Measurements from ENCODE around the gene XXYLT1.
"Not testable (repeated sequence)": the region's sequence is repeated elsewhere in the genome, so short reads cannot be mapped to it uniquely, and the experiment has no call there.

The XXYLT1 gene

DNA sequence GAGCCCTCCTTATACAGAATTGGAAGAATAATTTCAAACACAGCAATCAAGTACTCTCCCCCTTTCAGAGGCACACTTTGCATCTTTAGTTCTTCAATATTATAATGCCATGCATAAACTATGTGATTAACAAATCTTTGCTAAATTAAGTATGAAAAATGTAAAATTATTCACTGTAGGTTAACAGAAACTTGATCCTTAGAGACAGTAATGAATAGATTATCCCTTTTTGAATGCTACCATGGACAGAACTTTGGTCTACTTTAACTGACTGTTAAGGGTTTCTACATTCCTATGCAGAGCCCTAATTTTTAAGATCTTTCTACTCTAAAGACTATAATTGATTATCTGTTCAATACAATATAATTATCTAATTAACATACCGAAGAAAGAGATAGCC, 25.7 kb upstream of the XXYLT1 start:
- H3K4me3 ChIP-seq (ENCODE audit: control insufficient read depth, low read depth, low read length), result no peak overlapping the region
- no peak for DNase-seq (ENCODE audit: low read depth)
- TF ChIP-seq, protein P1, sequence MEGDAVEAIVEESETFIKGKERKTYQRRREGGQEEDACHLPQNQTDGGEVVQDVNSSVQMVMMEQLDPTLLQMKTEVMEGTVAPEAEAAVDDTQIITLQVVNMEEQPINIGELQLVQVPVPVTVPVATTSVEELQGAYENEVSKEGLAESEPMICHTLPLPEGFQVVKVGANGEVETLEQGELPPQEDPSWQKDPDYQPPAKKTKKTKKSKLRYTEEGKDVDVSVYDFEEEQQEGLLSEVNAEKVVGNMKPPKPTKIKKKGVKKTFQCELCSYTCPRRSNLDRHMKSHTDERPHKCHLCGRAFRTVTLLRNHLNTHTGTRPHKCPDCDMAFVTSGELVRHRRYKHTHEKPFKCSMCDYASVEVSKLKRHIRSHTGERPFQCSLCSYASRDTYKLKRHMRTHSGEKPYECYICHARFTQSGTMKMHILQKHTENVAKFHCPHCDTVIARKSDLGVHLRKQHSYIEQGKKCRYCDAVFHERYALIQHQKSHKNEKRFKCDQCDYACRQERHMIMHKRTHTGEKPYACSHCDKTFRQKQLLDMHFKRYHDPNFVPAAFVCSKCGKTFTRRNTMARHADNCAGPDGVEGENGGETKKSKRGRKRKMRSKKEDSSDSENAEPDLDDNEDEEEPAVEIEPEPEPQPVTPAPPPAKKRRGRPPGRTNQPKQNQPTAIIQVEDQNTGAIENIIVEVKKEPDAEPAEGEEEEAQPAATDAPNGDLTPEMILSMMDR (conservative IDR thresholded peaks at IDR 0.05; ENCODE audit: control insufficient read depth, insufficient read depth, low read depth, low read length), result no peak

DNA sequence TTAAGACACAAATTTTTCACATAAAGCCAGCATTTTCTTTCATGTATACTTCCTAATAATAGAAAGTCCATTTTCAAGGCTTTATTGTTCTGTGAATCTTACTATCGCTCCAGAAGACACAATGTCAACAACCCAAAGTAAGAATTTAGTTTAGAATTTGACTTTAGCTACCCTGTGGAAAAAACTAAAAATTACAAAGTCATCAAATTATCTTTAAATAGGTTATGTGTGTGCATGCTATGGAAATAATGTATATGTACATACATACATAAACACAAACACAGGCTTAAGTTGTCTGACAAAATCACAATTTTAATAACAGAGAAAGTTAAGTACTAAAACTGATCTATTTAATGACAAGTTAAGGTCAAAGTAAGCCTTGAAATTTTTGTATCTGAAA, 20.2 kb upstream of the XXYLT1 start:
- TF ChIP-seq, protein P1 (conservative IDR thresholded peaks at IDR 0.05; ENCODE audit: control insufficient read depth, insufficient read depth, low read depth, low read length), result no peak
- DNase-seq (ENCODE audit: low read depth), result no peak
- no peak overlapping the region for H3K4me3 ChIP-seq (ENCODE audit: control insufficient read depth, low read depth, low read length)

DNA sequence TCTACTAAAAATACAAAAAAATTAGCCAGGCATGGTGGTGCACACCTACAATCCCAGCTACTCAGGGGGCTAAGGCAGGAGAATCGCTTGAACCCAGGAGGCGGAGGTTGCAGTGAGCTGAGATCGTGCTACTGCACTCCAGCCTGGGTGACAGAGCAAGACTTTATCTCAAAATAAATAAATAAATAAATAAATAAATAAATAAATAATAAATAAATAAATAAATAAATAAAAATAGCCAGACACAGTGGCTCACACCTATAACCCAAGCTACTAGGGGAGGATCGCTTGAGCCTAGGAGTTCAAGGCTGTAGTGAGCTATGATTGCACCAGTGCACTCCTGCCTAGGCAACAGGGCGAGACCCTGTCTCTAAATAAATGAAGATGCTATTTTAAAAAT, 19.7 kb upstream of the XXYLT1 start:
- not testable (repeated sequence) for H3K4me3 ChIP-seq (ENCODE audit: control insufficient read depth, low read depth, low read length); DNase-seq (ENCODE audit: low read depth)

DNA sequence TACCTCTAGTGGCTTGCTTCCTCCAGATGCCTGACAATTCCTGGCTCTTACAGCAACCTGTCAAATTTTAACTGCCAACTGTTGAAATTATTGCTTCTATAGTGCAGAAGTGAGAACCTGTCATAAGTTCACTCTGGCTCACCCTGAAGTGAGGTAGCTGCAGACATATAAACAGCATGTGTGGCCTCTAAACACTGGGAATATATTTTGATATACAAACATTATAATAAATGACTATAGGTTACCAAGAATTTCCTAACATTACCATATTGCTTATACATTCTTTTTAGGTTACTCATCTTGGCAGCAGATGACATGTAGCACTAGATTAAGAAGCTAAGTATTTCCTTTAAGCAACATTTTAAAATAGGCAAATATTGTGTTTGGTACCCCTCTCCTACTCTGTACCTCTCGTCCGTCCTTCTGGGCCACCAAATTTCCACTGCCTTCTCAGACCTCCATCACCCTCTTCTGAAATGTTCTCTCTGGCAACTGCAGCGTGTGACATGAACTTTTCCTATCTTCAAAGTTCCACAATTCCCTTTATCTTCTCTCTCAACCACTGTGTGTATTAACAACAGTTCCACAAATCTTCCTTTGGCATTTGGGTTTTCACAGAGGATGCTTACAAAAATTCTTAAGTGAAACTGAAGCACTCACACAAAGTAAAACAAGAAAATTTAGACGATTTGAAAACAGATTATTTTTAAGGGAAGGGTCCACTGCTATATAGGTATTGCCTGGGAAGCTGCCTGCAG, 15.3 kb upstream of the XXYLT1 start:
- TF ChIP-seq, protein P1 (conservative IDR thresholded peaks at IDR 0.05; ENCODE audit: control insufficient read depth, insufficient read depth, low read depth, low read length), result no peak
- no peak overlapping the region for H3K4me3 ChIP-seq (ENCODE audit: control insufficient read depth, low read depth, low read length)
- DNase-seq (ENCODE audit: low read depth), result peak; percentile 62

DNA sequence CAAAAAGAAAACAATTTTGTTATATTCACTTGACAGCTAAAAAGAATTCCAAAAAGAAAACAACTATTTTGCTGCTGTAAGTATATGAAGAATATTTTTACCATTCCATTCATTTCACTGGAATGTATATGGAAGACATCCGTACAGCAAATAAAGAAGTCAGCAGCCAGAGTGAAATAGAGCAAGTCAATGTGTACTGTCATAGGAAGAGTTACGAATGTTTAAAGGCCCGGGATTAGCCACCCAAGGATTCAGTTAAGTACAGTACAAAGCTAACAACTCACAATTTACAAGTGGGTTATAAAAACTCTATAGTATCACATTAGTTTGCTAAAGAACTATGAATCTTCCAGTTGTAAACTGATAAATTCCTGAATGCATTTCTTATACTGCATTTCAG, 14.4 kb upstream of the XXYLT1 start:
- DNase-seq (ENCODE audit: low read depth), result no peak

DNA sequence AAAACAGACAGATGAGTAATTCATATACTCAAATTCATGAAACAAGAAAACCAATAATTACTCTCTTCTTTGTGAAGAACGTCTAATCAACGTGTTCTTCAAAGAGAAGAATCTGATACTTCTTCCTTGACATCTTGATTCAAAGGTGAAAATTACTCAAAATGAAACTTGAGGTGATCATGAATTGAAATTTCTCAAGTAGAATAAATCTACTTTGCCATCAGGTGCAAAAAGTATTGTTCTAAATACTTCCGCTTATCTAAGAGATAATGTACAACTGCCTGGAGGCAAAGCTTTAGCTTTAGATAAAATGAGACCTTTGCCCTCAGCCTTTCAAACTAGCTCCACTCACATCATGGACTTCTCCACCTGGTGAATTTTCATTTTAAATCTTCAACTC, 13.9 kb upstream of the XXYLT1 start:
- TF ChIP-seq, protein P1 (conservative IDR thresholded peaks at IDR 0.05; ENCODE audit: control insufficient read depth, insufficient read depth, low read depth, low read length), result no peak
- H3K4me3 ChIP-seq (ENCODE audit: control insufficient read depth, low read depth, low read length), result no peak overlapping the region
- no peak for DNase-seq (ENCODE audit: low read depth)

More for the DNA sequence above, 14.4 kb upstream of the XXYLT1 start:
- no peak overlapping the region for H3K4me3 ChIP-seq (ENCODE audit: control insufficient read depth, low read depth, low read length)
- TF ChIP-seq, protein P1 (conservative IDR thresholded peaks at IDR 0.05; ENCODE audit: control insufficient read depth, insufficient read depth, low read depth, low read length), result no peak

DNA sequence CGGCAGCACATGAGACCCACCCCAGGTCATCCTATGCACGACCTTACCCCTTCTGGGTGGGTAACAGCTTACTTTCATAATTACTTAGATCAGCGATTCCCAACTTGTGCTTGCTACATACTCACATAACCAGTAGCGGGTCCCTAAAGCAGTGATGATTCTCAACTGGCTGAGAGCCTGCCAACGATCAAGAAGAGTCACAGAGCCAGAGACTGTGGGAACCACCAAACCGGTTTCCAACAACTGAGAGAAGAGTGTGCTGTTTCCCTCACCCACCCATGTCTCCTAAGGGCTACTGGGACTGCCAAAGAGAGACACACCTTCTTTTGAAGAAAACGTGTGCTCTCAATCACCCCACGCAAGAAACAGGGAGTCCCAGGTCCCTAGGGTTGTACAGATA, 12.0 kb upstream of the XXYLT1 start:
- TF ChIP-seq, protein P1 (conservative IDR thresholded peaks at IDR 0.05; ENCODE audit: control insufficient read depth, insufficient read depth, low read depth, low read length), result no peak
- no peak for DNase-seq (ENCODE audit: low read depth)

More for the DNA sequence above, 12.0 kb upstream of the XXYLT1 start:
- H3K4me3 ChIP-seq (ENCODE audit: control insufficient read depth, low read depth, low read length), result no peak overlapping the region

Measured in fibroblast of mammary gland (primary cell).